ENCODE results near the gene TTBK2. TPM values are rescaled to one million over a fixed set of nuclear protein-coding genes. Genes with fewer than 3 reads are reported as not detected.

Gene TTBK2
- total RNA-seq, 2 donors from 2014 or later: 17.9 to 24.8 TPM

- no peak for DNase-seq
- Mint-ChIP-seq H3K27ac (no peak overlapping the region), H3K4me1 (no peaks in the 10 kb centered on the region), H3K36me3 (ENCODE audit: low read depth) (peaks cover 8% of the 10 kb centered on the region), H3K9me3 (peaks cover 9% of the 10 kb centered on the region), H3K27me3 (ENCODE audit: insufficient read depth) (no peaks in the 10 kb centered on the region), H3K4me3 (no peak overlapping the region)
- no peak for TF ChIP-seq CTCF (conservative IDR thresholded peaks at IDR 0.05)
- Histone ChIP-seq H3K36me3 (ENCODE audit: control insufficient read depth, insufficient read depth, low read length) (no peaks in the 10 kb centered on the region), H3K27me3 (ENCODE audit: control insufficient read depth, insufficient read depth, low read length, poor library complexity, severe bottlenecking) (no peaks in the 10 kb centered on the region), H3K9ac (ENCODE audit: extremely low read depth, low read length, poor library complexity, severe bottlenecking) (no peak overlapping the region), H3K4me3 (ENCODE audit: low read length) (no peak overlapping the region), H3K4me1 (ENCODE audit: control insufficient read depth, insufficient read depth, low read length) (no peaks in the 10 kb centered on the region), H3K9me3 (ENCODE audit: control insufficient read depth, low read length) (peaks cover 7% of the 10 kb centered on the region), H3K27ac (ENCODE audit: low read depth, low read length) (no peak overlapping the region)
- WGBS, 2 experiments (ENCODE audit: insufficient coverage in 1 of 2, insufficient read length in 1 of 2): 100% methylated on average over 1 of the region's 1 CpG; no CpG with 5 or more reads in 1 of the 2 experiments
Observed at GRCh38 chr15:42880121-42880520, 40.5 kb downstream of the TTBK2 start.

- H3K27me3 ChIP-seq (ENCODE audit: control insufficient read depth, insufficient read depth, low read length, poor library complexity, severe bottlenecking): no peaks in the 10 kb centered on the region
- Mint-ChIP-seq H3K9me3 (peaks cover 9% of the 10 kb centered on the region), H3K4me1 (no peaks in the 10 kb centered on the region), H3K36me3 (ENCODE audit: low read depth) (peaks cover 4% of the 10 kb centered on the region), H3K4me3 (no peak overlapping the region), H3K27me3 (ENCODE audit: insufficient read depth) (no peaks in the 10 kb centered on the region), H3K27ac (no peak overlapping the region)
- H3K36me3 ChIP-seq (ENCODE audit: control insufficient read depth, insufficient read depth, low read length): no peaks in the 10 kb centered on the region
- DNase-seq: no peak
- no peak overlapping the region for H3K9ac ChIP-seq (ENCODE audit: extremely low read depth, low read length, poor library complexity, severe bottlenecking)
- no peak for TF ChIP-seq CTCF (conservative IDR thresholded peaks at IDR 0.05)
- H3K4me3 ChIP-seq (ENCODE audit: low read length): no peak overlapping the region
- H3K27ac ChIP-seq (ENCODE audit: low read depth, low read length): no peak overlapping the region
- no peaks in the 10 kb centered on the region for H3K4me1 ChIP-seq (ENCODE audit: control insufficient read depth, insufficient read depth, low read length)
- H3K9me3 ChIP-seq (ENCODE audit: control insufficient read depth, low read length): peaks cover 7% of the 10 kb centered on the region
- 93 to 96% methylated on average over 2 to 4 of the region's 4 CpGs for WGBS, 2 experiments (ENCODE audit: insufficient coverage in 1 of 2, insufficient read length in 1 of 2)
Observed at GRCh38 chr15:42879443-42879842, 41.1 kb downstream of the TTBK2 start.

GRCh38 chr15:42876224-42876623 is 44.4 kb downstream of the TTBK2 start:
- no peaks in the 10 kb centered on the region for H3K36me3 Mint-ChIP-seq (ENCODE audit: low read depth)
- H3K27me3 ChIP-seq (ENCODE audit: control insufficient read depth, insufficient read depth, low read length, poor library complexity, severe bottlenecking): no peaks in the 10 kb centered on the region
- H3K9me3 Mint-ChIP-seq: no peaks in the 10 kb centered on the region
- no peak overlapping the region for H3K27ac ChIP-seq (ENCODE audit: low read depth, low read length)
- no peaks in the 10 kb centered on the region for H3K4me1 ChIP-seq (ENCODE audit: control insufficient read depth, insufficient read depth, low read length)
- no peaks in the 10 kb centered on the region for H3K9me3 ChIP-seq (ENCODE audit: control insufficient read depth, low read length)
- no peak overlapping the region for H3K9ac ChIP-seq (ENCODE audit: extremely low read depth, low read length, poor library complexity, severe bottlenecking)
- no peaks in the 10 kb centered on the region for H3K27me3 Mint-ChIP-seq (ENCODE audit: insufficient read depth)
- no peaks in the 10 kb centered on the region for H3K36me3 ChIP-seq (ENCODE audit: control insufficient read depth, insufficient read depth, low read length)
- no peak for TF ChIP-seq CTCF (conservative IDR thresholded peaks at IDR 0.05)
- H3K4me3 Mint-ChIP-seq: no peak overlapping the region
- no peak overlapping the region for H3K4me3 ChIP-seq (ENCODE audit: low read length)
- no peak for DNase-seq
- no peak overlapping the region for H3K27ac Mint-ChIP-seq
- no peaks in the 10 kb centered on the region for H3K4me1 Mint-ChIP-seq
